Astrocyte of the cerebellum (primary cell): ENCODE data around the gene DOHH.

Source experiments
- DNase-seq: peaks from one replicate; pipeline ENCODE4 v3.0.0-alpha.2; 2011; ENCODE audit warnings: low read depth
- H3K4me3 ChIP-seq: 2 replicates; pipeline ENCODE4 v1.5.1; 2011; ENCODE audit warnings: mild to moderate bottlenecking, low read depth, low read length, moderate library complexity
- in situ Hi-C: cut with HindIII; loops from 2 replicates; pipeline ENCODE4 v1.10.0; 2017; ENCODE audit warnings: low sequenced_read_pairs
- TF ChIP-seq, protein P1 (sequence below): IDR thresholded peaks from 2 replicates; pipeline ENCODE4 v1.5.1; 2012; ENCODE audit warnings: low read length, low read depth, moderate library complexity, mild to moderate bottlenecking; ENCODE audit errors: missing control alignments

Gene DOHH

DNA sequence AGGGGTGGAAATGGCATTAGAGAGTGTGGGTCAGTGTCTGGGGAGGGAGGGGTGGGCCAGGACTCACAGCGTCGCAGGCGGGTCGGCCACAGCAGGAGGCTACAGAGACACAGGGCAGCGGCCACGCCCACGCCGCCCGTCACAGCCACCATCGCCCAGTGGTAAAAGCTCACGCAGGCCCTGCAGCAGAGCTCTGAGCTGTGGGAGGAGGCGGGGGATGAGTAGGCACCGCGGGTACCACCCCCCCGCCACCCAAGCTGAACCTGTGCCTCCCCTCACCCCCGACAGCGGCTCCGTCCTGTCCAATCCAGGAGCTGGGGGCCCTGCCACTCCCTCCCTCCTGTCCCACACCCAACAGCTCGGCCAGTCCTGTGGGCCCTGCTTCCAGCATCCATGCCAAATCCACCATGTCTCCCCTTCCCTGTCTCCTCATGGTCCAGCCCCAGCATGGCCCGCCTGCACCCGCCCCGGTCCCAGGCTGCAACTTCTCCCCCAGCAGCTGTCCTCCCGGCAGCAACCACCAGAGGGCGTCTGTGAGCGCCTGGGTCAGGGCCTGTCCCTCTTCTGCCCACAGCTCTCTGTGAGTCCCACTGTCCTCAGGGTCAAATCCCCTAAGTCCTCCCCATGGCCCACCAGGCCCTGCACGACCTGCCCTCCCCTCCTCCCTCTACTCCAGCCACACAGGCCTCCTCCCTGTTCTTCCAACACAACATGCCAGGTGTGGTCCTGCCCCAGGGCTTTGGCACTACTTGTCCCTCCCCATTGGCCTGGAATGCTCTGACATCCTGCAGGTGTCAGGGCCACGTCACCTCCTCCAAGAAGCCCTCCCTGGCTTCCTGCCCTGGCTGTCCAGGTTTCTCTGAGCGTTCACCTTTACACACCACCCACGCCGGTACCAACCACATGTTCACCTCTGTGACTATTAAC lies 44.5 kb upstream of the DOHH start:
- TF ChIP-seq, protein P1, sequence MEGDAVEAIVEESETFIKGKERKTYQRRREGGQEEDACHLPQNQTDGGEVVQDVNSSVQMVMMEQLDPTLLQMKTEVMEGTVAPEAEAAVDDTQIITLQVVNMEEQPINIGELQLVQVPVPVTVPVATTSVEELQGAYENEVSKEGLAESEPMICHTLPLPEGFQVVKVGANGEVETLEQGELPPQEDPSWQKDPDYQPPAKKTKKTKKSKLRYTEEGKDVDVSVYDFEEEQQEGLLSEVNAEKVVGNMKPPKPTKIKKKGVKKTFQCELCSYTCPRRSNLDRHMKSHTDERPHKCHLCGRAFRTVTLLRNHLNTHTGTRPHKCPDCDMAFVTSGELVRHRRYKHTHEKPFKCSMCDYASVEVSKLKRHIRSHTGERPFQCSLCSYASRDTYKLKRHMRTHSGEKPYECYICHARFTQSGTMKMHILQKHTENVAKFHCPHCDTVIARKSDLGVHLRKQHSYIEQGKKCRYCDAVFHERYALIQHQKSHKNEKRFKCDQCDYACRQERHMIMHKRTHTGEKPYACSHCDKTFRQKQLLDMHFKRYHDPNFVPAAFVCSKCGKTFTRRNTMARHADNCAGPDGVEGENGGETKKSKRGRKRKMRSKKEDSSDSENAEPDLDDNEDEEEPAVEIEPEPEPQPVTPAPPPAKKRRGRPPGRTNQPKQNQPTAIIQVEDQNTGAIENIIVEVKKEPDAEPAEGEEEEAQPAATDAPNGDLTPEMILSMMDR: peak; percentile 94
- no peak for DNase-seq
- H3K4me3 ChIP-seq: no peak overlapping the region
- in situ Hi-C loops: no loop called here

- no peak for DNase-seq
- TF ChIP-seq, protein P1: no peak
- in situ Hi-C loops: no loop called here
- no peak overlapping the region for H3K4me3 ChIP-seq
Measured at GRCh38 chr19:3544058-3544376, 43.5 kb upstream of the DOHH start.

- H3K4me3 ChIP-seq: no peak overlapping the region
- TF ChIP-seq, protein P1: no peak
- no peak for DNase-seq
- in situ Hi-C loops: no loop called here
Measured at GRCh38 chr19:3543150-3544057, 42.9 kb upstream of the DOHH start.

DNA sequence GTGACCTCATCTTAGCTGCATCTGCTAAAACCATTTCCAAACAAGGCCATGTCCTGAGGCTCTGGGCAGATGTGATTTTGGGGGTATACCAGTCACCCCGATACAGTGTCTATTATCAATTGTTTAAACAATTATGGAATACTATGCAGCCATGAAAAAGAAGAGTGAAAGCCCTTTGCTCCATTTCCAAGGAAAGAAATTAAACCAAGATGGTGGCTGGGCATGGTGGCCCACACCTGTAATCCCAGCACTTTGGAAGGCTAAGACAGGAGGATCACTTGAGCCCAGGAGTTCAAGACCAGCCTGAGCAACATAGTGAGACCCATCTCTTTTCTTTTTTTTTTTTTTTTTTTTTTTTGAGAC lies 39.3 kb upstream of the DOHH start:
- no peak for DNase-seq
- in situ Hi-C loops: loop anchor here (5.0 kb wide), 1 partner anchor 83 kb away; no protein-coding TSS in a partner anchor
- TF ChIP-seq, protein P1: no peak

GRCh38 chr19:3538965-3539755 lies 38.7 kb upstream of the DOHH start, which contains the start of gene TEKTIP1:
Gene TEKTIP1, plus strand, starts transcription at chr19:3539174. Its CDS starts 4 bp downstream, at chr19:3539178.
- no peak for DNase-seq
- TF ChIP-seq, protein P1: no peak
- in situ Hi-C loops: loop anchor here (5.0 kb wide), 1 partner anchor 83 kb away; no protein-coding TSS in a partner anchor
- H3K4me3 ChIP-seq: no peak within 1 kb of the TSS

More for the DNA sequence above, 39.3 kb upstream of the DOHH start:
- no peak overlapping the region for H3K4me3 ChIP-seq
